CD4-positive, alpha-beta T cell treated with Interleukin-1 beta for 1 hour (primary cell): ENCODE results near the gene ATP5PB.
A peak's percentile ranks its signal among the peaks of the same experiment; 100 is the strongest.

ENCODE experiments used
- DNase-seq, 2 donors: peaks; one replicate each; pipeline ENCODE4 v3.0.0-alpha.2; 2020 to 2022

Gene ATP5PB

DNA sequence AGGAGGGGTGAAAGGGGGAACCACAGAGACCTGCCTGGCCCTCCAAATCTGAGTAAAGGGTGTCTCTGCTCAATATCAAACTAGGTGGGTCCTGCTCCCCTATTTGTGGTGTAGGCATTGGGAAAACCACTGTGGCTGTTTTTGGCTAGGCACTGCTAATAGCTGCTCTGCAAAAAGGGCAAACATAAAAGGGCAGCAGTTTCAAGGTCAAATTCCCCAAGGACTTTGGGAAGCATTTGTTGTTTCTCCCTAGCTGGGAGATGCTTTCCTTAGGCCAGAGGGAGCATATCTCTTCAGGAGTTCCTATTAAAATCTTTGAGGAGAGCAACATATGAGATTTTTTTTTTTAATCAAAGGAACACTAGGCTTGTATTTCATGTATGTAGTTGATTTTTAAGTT lies 26.9 kb downstream of the ATP5PB start:
- no peak for DNase-seq

GRCh38 chr1:111476761-111477309 lies 27.6 kb downstream of the ATP5PB start:
- peak; percentile 34 to 62 for DNase-seq

- no peak for DNase-seq
Measured at GRCh38 chr1:111480674-111481073, 31.4 kb downstream of the ATP5PB start.

GRCh38 chr1:111481387-111482221 lies 32.3 kb downstream of the ATP5PB start:
- DNase-seq = peak; percentile 66 to 70

DNA sequence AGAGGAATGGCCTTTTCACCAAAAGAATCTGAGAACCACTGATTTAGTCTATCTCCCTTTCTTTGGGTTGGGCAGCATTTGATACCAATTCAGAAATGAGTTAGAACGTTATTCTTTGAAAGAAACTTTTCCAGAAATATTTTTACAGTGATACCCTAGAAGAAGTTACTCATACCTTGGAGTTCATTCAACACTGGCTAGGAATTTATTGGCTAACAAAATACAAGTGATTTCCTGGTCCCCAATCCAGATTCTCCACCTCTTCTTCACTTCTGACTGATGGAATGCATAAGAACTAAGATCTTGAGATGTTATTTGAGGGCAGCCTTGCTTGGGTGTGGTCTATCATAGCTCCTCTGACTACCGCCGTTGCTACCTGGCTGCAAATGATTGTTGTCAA lies 33.9 kb downstream of the ATP5PB start:
- no peak for DNase-seq

DNA sequence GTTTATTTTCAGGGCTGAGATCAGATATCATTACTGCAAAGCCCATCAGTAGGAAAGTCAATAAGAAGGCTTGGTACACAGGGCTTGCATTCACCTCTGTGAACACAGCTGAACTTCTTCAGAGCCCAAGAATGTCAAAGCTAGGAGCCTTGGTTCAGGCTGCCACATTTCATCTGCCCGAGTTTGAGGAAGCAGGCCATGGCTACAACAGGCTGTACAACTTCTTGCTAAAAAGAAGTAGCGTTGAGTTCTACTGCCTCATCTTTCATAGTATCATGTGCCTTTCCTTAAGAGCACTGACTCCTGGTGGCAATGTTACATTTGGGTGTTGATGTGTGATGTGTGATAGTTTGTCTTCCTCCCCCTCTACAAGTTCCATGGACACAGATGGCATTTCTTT lies 34.6 kb downstream of the ATP5PB start:
- no peak for DNase-seq

DNA sequence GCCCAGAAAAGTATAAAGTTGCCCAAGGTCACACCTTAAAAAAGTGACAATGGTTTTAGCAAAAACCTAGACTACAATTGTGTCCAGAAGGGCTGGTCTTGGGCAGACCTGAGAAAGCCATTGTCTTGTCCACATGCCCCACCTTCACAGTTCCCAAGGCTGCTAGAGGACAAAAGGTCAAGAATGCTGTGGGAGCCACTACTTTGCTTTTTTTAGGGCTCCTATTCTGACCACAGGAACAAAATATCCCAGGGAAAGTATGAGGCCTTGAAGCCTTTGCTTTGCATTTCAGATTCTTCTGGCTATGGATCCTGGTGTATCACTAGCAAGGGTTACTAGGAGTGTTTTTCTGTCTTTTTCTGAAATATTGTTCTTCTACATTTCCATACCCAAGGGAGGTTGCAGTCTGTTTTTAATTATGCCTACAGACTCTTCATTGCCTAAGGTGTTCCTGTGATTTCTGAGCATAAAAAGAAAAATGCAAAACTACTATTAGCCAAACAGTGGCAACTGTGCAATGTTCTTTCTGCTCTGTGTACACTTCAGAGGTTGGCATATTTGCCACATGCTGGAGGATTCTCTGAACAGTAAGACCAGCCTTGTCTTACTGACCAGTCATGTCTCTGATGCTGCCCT lies 35.2 kb downstream of the ATP5PB start:
- no peak for DNase-seq

- no peak for DNase-seq
Measured at GRCh38 chr1:111486431-111486830, 37.2 kb downstream of the ATP5PB start.

GRCh38 chr1:111487133-111487532 lies 37.9 kb downstream of the ATP5PB start:
- DNase-seq = no peak

GRCh38 chr1:111488669-111489068 lies 39.4 kb downstream of the ATP5PB start:
- DNase-seq = no peak

DNA sequence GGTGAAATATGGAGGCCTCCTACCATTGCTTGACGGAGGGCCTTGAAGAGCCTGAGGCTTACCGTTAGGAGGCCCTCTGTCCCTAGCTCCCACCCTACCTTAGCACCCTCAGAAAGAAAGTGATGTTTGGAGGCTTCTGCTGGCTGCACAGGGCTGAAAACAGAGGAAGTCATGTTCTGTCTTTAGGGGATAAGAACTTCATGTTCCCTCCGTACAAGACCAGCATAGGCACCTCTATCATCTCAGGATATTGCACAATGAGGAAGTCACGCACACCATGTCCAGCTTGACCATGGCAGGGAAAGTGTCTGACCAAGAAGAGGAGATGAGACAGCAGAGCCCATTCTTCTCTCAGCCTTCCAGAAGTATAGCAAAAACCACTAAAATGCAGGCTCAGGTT lies 40.3 kb downstream of the ATP5PB start:
- no peak for DNase-seq

GRCh38 chr1:111490220-111490619 lies 41.0 kb downstream of the ATP5PB start:
- DNase-seq = no peak

DNA sequence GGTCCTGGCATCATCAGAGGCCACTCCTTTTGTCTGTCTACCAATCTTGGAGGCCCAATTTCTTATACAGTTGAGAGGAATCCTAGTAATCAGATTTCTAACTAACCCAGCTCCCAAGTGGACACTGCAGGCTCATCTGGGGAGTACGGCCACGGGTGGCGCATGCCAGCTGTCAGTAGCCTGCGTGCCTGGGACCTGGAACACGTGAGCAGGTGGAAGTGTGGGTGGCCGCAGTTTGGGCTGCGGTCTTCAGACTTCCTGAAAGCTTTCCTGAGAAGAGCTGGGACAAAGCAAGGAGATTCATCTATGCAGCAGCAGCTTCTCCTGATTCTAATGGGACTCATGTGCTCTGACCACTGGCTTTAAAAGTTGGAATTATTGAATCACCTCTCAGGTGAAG lies 41.8 kb downstream of the ATP5PB start:
- no peak for DNase-seq

DNA sequence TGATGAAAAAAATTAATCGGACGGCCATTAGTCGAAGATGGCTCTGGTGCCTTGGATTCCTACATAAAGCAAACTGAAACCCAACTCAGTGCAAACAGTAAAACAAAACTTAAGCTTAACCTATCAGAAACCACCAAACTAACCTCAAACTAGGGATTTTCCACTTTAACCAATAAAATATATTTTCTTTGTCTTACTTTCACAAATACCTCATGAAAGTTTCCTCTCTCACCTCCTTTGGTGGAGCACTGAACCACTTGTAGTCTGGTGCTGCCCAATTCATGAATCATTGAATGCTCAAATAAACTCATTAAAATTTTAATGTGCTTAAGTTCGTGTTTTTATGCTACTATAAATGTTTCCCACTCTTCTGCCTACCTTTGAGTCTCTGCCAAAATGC lies 47.1 kb downstream of the ATP5PB start:
- DNase-seq = no peak

DNA sequence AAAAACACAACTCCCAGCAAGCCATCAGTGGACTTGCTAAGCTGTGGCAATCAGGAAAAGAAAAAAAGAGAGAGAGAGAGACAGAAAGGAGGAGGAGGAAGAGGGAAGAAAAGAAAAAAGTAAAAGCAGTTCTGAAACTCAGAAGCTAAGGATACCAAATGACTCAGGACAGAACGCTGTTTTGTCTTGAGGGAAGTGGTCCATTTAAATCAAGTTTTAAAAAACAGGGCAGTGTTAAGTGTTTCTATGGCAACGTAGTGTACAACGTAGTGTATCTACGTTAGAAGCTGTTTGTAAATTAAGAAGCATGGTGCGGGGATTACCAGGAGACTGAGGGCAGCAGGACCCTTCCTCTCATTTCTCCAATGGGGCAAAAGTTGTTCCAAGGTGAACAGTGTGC lies 48.3 kb downstream of the ATP5PB start:
- DNase-seq = no peak

- DNase-seq = no peak
Measured at GRCh38 chr1:111499026-111499785, 49.9 kb downstream of the ATP5PB start.

- no peak for DNase-seq
Measured at GRCh38 chr1:111501645-111502044, 52.4 kb downstream of the ATP5PB start.

- peak; percentile 29 to 39 for DNase-seq
Measured at GRCh38 chr1:111503585-111504060, 54.4 kb downstream of the ATP5PB start, which contains the start of the genes ADORA3 and TMIGD3. TSS of gene ADORA3 (minus strand) at chr1:111503633. CDS start at chr1:111503354, 279 bp downstream. TSS of gene TMIGD3 (minus strand) at chr1:111503633. CDS start at chr1:111503354, 279 bp downstream.

DNA sequence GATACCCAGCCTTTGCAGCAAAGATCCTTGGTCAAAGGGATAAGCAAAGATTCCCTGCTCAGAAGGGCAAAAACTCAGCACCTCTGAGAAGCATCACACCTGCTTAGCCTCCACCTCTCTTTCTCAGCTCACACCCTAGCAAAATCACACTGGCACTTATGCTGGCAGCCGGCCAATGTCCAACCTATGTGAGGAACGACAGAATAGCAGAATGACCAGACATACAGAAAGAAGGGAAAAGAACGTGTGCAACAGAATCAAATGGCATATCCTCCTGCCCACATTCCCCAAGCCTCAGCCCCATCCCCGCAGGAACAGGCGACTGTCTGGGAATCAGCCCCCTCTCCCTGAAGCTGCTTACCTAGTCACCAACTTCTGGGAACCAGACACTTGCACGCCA lies 54.8 kb downstream of the ATP5PB start:
- DNase-seq = no peak

GRCh38 chr1:111505641-111506119 lies 56.4 kb downstream of the ATP5PB start:
- peak in 1 of 2 donors; percentile 71 for DNase-seq

GRCh38 chr1:111506561-111506960 lies 57.3 kb downstream of the ATP5PB start:
- no peak for DNase-seq

- DNase-seq = peak; percentile 61 to 81
Measured at GRCh38 chr1:111507411-111508201, 58.3 kb downstream of the ATP5PB start.
